Measurements from ENCODE around the gene KEAP1. TPM values are rescaled to one million over a fixed set of nuclear protein-coding genes. Genes with fewer than 3 reads are reported as not detected.

The KEAP1 gene
- total and polyA plus RNA-seq, 9 of the 15 experiments (the other 6 are each of a cell fraction or from before 2014, with no cell fraction given) = 2.1 to 95.6 (median 64.3) TPM

- intact Hi-C loops (cut with micrococcal nuclease) (no loop called here), in situ Hi-C loops (cut with MboI) (no loop called here)
- POLR2A ChIA-PET = interaction anchor here (0.8 kb wide), 1 partner anchor 17 kb away, joined by 3 read pairs; no protein-coding TSS in a partner anchor
- peaks cover 0 to 6% of the 10 kb centered on the region in 2 experiments; a peak in 3 of 5 replicates for H3K4me1 ChIP-seq (replicated peaks in 1 of 2; ENCODE audit: control insufficient read depth in 2 of 2, insufficient read depth in 2 of 2, low read length in 2 of 2)
- DNase-seq (ENCODE audit: extremely low read depth in 1 of 4, low spot score in 3 of 4) (no peak), FAIRE-seq (no peak), ATAC-seq (no peak)
- H3K79me2 ChIP-seq (ENCODE audit: control insufficient read depth, insufficient read depth, low read length) = no peaks in the 10 kb centered on the region
- H3K9me3 ChIP-seq (replicated peaks; ENCODE audit: control insufficient read depth, insufficient read depth, low read depth, low read length) = no peaks in the 10 kb centered on the region
- TF ChIP-seq BCOR (IDR thresholded peaks at IDR 0.05) (0 out of 2 replicates have a peak, but pooled peaks have one; percentile 19), PBX2 (CRISPR knock-in tag; IDR thresholded peaks at IDR 0.05; ENCODE audit: low read depth) (no peak), PBX2 (tag; conservative IDR thresholded peaks at IDR 0.05; ENCODE audit: low read depth) (0 out of 2 replicates have a peak, but pooled peaks have one; percentile 29), ZNF143 (CRISPR knock-in tag; IDR thresholded peaks at IDR 0.05) (no peak), ZBTB33 (CRISPR knock-in tag; IDR thresholded peaks at IDR 0.05) (peak; percentile 77; the same call in 1 of the 2 replicates)
- H3K4me3 ChIP-seq = no peak overlapping the region
- WGBS (ENCODE audit: insufficient coverage, low coverage, missing lambda C conversion rate) = 32% methylated on average over 10 of the region's 10 CpGs
- H4K20me1 ChIP-seq (replicated peaks; ENCODE audit: control insufficient read depth, insufficient read depth, low read length) = no peaks in the 10 kb centered on the region
- H3K27ac ChIP-seq (ENCODE audit: extremely low read depth, low read depth, low read length) = no peak overlapping the region
- no TSS peak for BruUV-seq (replicated peaks)
- H3K9me1 ChIP-seq (ENCODE audit: control insufficient read depth, insufficient read depth, low read length) = no peaks in the 10 kb centered on the region
- no peak overlapping the region for H2AFZ ChIP-seq (ENCODE audit: low read depth, low read length)
- H3K9ac ChIP-seq (ENCODE audit: insufficient read depth in 1 of 2, low read depth in 2 of 2, low read length in 2 of 2) = no peak overlapping the region
- CTCF ChIA-PET (ENCODE audit: low intra/inter-chr PET ratio) = no interaction called here
- no peak overlapping the region for H3K4me2 ChIP-seq (ENCODE audit: insufficient read depth, low read length)
- H3K27me3 ChIP-seq (ENCODE audit: control insufficient read depth in 2 of 2, insufficient read depth in 2 of 2, low read length in 2 of 2) = no peaks in the 10 kb centered on the region; a peak in 1 of 5 replicates
- H3K36me3 ChIP-seq (ENCODE audit: control insufficient read depth, insufficient read depth, low read length) = no peaks in the 10 kb centered on the region
Observed at GRCh38 chr19:10533646-10534386, 30.7 kb upstream of the KEAP1 start.

Data from K562 (cell line).